HCEC 1CT (cell line): ENCODE results near the gene CRYBB1.

Experiments used
- DNase-seq: peaks from one replicate; pipeline ENCODE4 v3.0.0-alpha.2; 2017

Gene CRYBB1

DNA sequence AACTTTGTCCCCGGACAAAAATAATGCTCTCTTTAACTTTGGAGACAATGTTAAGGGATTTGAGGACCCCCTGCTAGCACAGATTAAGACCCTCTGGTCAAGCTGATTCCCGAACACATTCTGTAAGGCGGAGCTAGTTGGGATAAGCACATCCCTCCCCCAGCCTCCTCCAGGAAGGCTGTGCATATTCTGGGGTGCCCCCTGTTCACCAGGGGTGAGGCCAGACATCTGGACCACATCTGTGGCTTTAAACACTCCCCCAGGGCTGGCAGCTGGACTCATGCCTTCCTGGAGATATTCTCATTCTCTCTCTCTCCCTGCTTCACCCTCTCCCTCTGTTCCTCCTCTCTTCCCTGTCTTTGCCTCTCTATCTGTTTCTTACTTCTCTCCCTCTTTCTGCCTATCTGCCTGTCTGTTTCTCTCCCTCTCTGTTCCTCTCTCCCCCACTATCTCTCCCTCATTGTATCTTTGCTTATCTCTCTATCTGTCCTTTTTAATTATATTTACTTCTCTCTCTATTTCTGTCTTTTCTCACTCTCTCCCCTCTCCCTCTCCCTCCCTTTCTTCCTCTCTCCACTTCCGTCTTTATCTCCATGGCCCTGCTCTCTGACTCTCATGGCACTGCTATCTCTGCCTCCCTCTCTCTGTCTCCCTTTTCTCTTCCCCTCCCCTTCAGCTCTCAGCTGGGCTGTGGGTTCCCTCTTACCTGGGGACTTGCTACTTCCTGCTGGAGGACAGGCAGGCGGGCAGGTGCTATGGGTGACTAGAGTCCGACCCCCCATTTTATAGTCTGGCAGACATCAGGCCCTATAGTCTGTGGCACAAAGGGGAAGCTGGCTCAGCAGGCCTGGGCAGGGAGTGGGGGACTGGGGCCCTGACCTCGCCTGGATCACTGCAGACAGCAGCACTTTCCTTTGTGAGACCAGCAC lies at the start of gene CRYBB1:
Gene CRYBB1, minus strand, starts transcription at position 757 of the 929 bp plus-strand sequence. CDS start 1,708 bp downstream, outside the sequence.
- DNase-seq: peak; percentile 55

DNA sequence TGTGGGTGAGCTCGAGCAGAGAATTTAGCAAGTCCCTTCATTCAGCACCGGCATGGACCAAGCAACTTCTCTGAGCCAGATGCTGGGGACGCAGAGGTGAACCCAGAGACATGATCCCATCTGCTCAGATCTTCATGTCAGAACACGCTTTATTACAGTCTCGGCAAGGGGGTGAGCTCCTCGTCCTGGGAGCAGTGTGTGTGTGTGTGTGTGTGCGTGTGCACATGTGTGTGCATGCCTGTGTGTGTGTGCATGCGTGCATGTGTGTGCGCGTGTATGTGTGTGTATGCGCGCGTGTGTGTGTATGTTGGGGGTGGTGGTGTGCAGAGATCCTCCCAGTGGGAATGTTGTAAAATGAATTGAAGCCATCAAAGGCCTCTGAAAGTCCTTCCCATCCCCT lies 49.3 kb upstream of the CRYBB1 start:
- DNase-seq: no peak

DNA sequence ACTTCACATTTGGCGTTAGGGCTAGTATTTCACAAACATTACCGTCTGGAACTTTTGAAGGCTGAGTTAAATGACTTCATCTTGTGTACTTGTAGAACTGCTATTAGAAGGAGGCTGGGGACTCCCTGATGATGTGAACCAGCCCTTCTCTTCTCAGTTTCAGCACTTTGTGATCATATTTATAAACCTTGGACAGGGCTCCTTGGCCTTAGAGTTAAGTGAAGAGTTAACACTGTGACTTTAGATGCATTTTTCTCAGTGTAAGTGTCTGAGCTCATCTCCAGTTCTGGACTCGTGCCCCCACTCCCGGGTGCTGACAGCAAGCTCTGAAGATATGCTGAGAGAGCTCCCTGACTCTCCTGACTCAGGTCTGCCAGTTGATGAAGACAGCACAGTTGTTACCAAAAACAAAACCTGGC lies 48.0 kb upstream of the CRYBB1 start:
- no peak for DNase-seq

DNA sequence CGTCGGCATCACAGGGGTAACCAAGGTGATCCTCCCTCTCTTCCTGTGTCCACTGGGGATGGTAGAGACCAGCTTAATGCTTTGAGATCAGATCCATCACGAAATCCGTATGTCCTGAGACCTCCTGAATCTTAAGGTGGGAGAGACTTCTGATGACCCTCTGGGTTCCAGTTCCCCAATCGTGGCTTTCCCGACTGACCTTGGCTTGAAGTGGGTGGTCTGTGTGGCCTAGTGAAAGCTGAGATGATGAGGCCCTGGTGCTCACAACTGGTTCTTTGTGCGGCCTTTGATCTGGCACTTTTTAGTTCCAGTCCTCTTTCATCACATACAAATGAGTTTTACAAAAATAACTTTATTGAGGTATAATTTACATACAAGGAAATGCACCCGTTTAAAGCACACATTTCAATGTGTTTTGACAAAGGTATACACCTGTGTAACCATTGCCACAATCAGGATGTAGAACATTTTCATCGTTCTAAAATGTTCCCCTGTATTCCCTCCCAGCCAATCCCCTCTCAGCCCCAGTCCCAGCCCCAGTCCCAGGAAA lies 45.6 kb upstream of the CRYBB1 start:
- no peak for DNase-seq

DNA sequence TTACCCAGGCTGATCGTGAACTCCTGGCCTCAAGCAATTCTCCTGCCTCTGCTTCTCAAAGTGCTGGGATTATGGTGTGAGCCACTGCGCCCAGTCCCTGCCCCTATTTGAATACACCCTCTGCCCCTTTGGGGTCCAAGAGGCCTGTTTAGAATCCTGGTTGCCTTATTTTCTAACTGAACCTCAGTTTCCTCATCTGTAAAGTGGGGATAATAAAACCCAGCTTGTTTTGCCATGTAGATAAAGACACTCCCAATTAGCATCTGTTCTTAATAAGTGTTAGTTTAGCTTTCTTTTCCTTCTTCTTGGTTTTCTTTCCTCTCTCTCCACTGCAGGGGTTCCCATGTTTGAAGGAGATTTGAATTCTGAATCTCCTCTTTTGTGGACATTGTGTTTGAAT lies 44.3 kb upstream of the CRYBB1 start:
- no peak for DNase-seq

DNA sequence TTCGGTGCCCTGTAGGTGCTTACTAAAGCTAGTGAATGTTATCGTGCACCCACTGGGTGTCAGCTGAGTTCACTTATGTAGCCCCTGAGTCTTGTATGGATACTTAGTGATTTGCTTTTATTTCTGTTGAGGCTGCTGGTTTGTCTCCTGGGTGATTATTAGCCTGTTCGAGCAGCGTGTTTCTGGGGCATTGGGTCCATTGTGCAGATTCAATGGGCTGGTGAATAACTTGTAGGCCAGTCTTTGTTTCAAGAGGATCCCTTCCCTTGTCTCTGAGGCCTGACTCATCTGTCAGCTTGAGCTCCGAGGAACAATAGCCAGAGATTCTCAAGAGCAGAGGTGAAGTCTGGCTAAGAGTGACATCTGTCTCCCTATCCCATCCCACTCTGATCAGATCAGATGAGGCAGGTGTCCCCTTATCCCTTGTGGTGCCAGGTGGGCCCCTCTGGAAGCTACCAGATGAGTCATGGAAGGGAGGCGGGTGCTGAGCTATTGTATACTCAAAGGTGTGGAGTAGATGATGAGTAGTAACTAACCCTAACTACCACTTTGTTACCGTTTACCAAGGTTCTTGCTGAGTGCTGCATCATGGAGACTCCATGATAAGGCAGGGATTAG lies 43.2 kb upstream of the CRYBB1 start:
- no peak for DNase-seq

DNA sequence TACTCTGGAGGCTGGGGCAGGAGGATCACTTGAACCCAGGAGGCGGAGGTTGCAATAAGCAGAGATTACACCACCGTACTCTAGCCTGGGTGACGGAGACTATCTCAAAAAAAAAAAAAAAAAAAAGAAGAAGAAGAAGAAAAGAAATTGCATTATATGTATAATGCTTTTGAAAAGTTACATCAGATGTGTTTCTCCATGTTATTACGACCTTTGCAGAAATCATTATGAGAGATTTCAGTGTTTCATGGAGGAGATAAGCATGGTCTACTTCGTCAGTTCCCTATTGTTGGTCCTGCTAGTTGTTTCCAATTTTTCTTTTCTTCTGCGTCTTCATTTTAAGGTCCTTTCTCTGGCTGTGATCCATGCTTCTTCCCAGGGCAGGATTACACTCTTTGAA lies 42.5 kb upstream of the CRYBB1 start:
- DNase-seq: no peak

DNA sequence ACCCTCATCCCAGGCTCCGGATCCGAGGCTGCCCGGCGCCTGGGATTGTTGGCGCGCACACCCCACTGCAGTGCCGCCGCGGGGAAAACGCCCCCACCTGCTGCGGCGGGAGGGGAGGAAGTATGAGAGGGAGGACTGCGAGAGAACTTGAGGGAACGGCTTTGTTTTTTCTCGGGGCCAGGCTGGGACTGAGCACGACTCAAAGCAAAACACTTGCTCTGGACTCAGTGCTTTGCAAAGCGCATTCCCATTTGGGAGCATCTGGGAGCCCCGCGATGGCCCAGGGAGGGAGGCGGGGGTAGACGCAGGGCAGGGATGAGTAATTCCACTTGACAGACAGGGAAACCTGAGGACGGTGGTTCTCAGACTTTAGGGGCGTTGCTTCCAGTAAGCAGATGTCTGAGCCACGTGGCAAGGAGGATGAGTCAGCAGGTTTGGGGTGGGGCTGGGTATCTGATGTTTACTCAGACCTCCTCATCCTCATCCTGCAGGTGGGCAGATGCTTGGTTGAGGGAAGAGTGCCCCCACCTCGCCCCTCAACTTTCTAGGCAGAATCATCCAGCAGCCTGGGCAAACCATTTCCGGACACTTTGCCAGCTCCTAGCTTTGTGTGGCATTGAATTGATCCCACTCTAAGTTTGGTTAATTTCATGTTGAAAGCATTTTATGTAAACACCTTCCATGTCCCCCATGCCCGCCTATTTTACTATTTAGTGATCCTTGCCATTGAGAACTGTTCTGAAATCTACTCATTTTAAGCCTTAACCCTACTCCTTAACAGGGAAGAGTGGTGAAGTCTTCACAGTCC lies 41.0 kb upstream of the CRYBB1 start:
- peak; percentile 93 for DNase-seq

DNA sequence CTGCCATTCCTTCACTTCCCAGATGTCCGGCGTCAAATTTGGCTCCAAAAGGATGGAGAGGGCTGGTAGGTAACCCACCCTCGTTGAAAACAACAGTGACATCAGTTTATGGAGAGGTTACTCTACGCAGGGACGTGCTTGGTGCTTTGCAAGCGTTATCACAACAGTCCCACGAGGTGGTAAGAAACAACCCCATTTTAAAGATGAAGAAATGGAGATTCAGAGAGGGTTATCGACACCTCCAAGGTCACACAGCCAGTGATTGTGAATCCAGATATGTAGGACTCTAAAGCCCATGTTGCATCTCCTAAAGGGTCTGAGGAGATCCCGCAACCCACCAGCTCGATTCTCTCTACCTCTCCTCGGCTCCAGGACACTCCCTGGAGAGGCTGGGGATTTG lies 40.3 kb upstream of the CRYBB1 start:
- DNase-seq: no peak

DNA sequence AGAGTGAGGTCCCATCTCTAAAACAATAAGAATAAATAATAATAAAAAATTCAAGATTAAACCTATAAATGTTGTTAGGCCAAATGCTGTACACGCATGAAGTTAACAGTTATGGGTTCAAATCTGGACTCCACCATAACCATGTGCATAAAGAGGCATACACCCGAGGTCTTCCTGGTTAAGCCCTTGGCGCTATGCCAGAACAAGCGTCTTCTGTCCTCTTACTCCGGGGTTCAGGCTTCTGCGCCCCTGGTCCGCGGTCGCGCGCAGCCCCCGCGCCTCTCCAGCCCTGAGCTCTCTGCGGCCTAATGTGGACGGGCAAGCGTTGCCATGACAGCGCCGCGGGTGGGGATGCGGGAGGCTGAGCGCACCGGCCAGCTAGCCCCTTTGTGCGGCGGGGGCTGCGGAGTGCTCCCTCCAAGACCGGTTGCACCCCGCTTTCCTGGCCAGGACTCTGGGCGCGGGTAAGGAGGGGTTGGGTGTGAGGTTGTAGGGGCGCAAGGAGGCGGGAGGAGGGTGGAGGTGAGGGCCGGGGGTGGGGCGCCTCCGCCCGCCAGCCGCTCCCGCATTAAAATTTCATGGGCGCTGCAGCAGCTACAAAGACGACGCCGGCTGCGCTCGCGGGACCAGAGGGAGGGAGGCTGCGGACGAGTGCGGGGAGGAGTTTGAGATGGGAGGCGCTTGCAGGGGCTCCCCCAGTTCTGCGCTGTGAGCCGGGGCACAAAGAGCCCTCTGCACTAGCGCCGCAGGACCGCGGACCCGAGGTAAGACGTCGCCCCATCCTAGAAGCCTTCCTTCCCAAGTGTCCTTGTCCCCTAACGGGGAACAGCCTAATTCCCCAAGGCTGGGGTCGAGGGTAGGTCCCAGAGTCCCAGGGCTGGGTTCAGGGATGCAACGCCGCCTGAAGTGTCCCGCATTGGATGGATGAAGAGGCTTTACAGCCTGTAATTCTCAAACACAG lies 39.3 kb upstream of the CRYBB1 start, which contains the start of gene MIAT:
Gene MIAT, plus strand, starts transcription at position 698 of the 961 bp plus-strand sequence.
- DNase-seq: peak; percentile 23

DNA sequence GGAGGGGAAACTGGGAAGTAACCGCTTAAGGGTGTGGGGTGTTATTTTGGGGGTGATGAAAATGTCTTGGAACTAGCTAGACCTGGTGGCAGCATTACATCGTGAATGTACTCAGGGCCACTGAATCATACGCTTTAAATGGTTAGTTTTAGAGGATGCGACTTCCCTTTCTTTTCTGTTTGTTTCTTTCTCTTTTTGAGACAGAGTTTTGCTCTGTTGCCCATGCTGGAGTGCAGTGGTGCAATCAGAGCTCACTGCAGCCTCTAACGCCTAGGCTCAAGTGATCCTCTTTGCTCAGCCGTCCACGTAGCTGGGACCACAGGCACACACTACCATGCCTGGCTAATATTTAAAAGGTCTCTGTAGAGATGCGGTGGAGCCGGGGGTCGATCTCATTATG lies 34.0 kb upstream of the CRYBB1 start:
- DNase-seq: no peak

DNA sequence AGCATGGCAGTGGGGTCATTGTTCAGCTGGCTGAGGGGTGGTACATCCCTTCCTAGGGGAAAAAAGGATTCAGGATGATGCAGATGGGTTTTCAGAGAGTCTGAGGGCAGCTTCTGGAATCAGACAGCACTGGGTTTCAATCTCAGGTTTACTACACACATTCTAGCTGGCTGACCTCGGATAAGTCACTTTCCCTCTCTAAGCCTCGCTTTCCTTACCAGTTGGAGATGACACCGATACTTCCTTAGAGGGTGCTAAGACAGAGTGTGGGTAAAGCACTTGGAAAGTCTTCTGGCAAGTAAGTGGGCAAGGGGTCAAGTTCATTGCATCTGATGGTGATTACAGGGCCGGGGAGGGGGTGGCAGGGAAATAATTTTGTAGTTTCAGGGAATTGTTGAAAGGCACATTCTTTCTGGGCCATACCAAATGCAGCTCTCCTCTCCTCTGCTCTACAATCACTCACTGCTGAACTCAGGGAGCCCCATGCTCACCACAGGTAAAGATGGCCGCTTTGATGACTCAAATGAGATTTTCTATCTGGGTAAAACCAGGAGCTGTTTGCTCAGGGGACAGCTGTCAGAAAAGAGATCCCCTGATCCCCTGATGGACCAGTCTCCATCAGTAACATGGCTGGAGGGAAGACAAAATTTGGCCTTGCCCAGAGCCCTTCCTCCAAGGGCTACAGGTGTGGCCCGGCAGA lies 33.0 kb upstream of the CRYBB1 start:
- no peak for DNase-seq

DNA sequence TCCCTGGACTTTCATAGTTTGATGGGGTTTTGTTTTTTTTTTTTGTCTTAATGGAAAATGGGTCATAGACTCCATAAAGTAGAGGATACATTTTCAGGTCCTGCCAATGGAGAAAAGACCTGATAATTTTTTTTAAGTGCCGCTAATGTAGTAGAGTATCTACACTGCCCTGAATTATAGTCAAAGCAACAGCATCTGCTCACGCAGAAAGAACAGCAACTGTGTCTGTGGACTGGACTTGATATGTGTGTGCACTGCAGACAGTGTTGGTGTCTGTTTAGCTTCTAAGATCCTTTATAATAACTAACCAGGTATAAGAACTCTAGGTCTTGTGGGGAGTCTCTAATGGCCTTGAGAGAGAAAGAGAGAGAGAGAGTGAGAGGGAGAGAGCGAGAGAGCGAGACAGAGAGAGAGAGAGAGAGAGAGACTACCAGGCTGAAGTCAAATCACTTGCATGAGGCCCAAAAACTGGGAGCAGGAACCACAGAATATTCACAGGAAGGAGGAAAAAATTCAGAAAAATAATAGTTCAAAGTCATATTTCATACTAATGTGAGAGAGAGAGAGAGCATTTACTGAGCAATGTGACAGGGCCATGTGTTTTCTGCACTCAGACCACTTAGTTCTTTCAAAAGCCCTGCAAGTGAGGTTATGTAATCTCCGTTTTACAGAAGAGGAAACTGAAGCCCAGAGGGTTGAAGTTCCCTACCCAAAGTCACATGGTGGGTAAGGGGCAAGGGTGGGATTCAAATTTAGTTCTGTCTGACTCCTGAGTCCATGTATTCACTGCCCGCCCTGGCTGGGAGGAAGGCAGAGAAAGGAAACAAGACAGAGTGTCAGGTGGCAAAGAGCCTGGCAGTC lies 30.9 kb upstream of the CRYBB1 start:
- no peak for DNase-seq

DNA sequence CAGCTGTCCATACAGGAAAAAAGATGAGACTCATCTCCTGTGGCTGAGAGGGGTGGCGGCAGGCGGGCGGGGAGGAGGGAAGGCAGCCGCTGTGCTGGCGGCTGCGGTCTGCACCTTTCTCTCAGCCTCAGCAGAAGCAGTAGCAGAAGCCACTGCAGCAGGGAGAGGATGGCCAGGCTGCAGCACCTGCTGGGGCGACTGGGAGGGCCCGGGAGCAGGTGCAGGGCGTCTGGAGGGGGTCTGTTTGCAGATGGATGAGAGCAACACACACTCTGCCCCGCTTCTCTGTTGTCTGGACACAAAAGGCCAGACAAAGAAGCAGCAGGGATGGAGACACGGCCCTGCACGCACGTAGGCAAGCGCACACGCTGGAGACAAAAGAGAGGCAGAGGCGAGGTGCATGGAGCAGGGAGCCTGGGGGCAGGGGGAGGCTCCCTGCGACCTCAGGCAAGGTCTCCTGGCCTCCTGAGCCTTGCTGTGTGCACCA lies 30.2 kb upstream of the CRYBB1 start:
- DNase-seq: no peak

DNA sequence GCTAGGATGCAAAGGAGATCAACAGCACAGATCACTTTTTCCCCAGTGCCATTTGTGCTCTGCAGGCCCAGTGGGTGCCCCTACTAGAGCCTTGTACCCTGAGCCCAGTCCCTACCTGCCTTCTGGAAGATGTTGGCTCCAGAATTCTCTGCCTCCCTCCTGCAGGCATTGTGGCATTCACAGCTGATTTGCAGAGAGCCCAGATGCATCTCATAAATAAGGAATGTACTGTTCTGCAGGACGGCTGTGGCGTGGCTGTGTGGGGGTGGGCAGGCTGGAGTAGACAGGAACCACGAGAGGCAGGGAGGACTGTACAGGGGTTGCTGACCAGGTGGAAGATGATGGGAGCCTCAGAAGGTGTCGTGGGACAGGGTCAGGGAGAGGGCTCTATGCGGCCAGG lies 28.3 kb upstream of the CRYBB1 start:
- DNase-seq: peak; percentile 48

DNA sequence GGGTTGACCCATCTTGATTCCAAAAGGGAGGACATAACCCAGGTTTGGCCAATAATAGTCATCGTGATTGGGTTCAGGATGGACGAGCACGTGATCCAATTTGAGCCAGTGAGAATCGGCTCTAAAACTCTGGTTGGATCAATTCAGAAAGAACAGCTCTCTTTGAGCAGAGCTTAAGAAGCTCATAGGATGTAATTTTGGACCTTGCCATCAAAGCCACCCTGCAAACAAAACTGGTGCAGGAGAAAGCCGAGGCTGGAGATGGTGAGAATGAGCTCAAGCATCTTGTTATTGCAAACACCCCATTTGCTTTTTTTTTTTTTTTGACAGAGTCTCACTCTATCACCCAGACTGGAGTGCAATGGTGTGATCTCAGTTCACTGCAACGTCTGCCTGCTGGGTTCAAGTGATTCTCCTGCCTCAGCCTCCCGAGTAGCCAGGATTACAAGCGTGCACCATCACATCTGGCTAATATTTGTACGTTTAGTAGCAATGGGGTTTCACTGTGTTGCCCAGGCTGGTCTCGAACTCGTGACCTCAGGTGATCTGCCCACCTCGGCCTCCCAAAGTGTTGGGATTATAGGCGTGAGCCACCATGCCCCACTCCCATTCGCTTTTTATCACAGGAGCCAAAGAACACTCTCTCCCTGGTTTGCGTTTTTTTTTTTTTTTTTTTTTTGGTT lies 25.7 kb upstream of the CRYBB1 start:
- DNase-seq: no peak

DNA sequence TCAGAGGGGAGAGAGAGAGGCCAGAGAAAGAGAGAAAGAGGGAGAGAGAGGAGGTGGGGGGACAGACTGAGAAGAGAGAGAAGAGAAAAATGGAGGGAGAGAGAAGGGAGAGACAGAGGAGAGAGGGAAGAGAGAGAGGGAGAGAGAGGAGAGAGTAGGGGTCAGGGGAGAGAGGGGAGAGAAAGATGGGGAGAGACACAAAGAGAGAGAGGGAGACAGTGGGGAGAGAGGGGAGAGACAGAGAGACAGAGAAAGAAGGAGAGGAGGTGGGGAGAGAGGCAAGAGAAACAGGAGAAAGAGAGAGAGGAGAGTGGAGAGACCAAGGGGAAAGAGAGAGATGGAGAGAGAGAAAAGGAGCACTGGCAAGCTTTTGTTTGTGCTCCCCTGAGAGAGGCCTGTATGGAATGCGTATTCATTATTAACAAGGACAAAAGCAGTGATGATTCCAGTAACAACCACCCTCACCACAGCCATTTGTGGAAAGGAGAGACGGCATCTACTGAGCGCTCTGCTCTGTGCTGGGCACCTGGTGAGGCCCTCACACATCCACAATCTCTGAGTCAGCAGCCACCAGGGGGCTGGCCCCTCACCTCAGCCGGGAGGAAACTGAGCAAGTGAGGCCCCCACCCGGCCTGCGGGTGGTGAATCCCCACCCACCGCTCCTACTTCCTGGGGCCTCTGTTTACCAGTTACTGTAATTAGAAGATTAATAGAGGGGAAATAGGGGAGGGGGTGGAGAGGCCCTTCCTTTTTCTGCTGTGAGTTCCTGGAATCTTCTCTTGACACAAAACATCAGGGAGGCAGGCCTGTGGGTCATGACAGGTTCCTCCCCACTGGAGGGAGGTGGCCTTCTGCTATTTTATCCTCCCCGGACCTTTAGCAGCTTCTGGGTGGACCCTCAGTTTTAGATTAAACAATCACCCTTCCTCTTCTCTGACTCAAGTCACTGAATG lies 24.9 kb upstream of the CRYBB1 start:
- no peak for DNase-seq

DNA sequence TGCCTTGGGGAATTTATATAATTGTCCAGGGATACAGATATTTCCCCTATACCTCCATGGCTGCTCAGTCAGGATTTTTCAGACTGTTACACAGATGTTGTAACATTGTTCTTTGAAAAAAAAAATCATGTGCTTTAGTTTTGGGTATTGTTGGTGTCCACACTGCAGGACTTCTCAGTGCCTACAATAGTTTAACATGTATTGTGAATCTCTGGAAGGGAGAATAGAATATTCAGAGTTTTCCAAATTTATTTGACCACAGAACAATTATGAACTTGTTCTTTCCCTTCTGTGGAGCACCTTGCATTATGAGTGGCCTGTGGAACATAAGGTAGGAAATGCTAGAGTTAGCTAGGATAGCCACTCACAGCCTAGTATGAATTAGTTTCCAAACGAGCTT lies 18.5 kb upstream of the CRYBB1 start:
- DNase-seq: no peak
